NT2/D1 (cell line): ENCODE measurements around the gene SIRPB1.
"Not testable (repeated sequence)": the region's sequence is repeated elsewhere in the genome, so short reads cannot be mapped to it uniquely, and the experiment has no call there.

Experiments used
- DNase-seq: peaks from one replicate; pipeline ENCODE4 v3.0.0-alpha.2; 2011; ENCODE audit warnings: low read depth, low spot score
- H3K27me3 ChIP-seq: 2 replicates; pipeline ENCODE4 v1.6.0; 2011; ENCODE audit warnings: mild to moderate bottlenecking; ENCODE audit not compliant: insufficient read length, insufficient read depth
- H3K36me3 ChIP-seq: 2 replicates; pipeline ENCODE4 v1.6.1; 2011; ENCODE audit warnings: mild to moderate bottlenecking, low read length, mixed read lengths; ENCODE audit not compliant: insufficient read depth, insufficient read length
- H3K4me1 ChIP-seq: 2 replicates; pipeline ENCODE4 v1.5.1; 2011; ENCODE audit not compliant: insufficient read depth, insufficient read length
- H3K4me3 ChIP-seq: 2 replicates; pipeline ENCODE4 v1.5.1; 2011; ENCODE audit warnings: low read depth; ENCODE audit not compliant: insufficient read length
- H3K9ac ChIP-seq: 2 replicates; pipeline ENCODE4 v1.6.0; 2011; ENCODE audit warnings: low read depth; ENCODE audit not compliant: insufficient read length
- H3K9me3 ChIP-seq: 2 replicates; pipeline ENCODE4 v1.5.1; 2011; ENCODE audit warnings: mild to moderate bottlenecking, low read length; ENCODE audit not compliant: insufficient read depth
- SUZ12 ChIP-seq: IDR thresholded peaks from 2 replicates; pipeline ENCODE4 v1.6.1; 2011; ENCODE audit not compliant: insufficient read length, insufficient read depth; ENCODE audit errors: extremely low read depth
- YY1 ChIP-seq: IDR thresholded peaks from 2 replicates; pipeline ENCODE4 v1.6.1; 2011; ENCODE audit not compliant: insufficient read length, insufficient read depth
- ZNF274 ChIP-seq: IDR thresholded peaks from 2 replicates; pipeline ENCODE4 v1.6.1; 2011; ENCODE audit warnings: mild to moderate bottlenecking, low read depth, low read length

The SIRPB1 gene

GRCh38 chr20:1651268-1652058, 31.7 kb upstream of the SIRPB1 start:
- H3K4me3 ChIP-seq, result no peak overlapping the region
- H3K36me3 ChIP-seq, result no peaks in the 10 kb centered on the region
- no peaks in the 10 kb centered on the region for H3K27me3 ChIP-seq
- H3K9ac ChIP-seq, result no peak overlapping the region
- DNase-seq, result no peak
- H3K9me3 ChIP-seq, result no peaks in the 10 kb centered on the region
- no peaks in the 10 kb centered on the region for H3K4me1 ChIP-seq
- TF ChIP-seq YY1 (no peak), ZNF274 (no peak), SUZ12 (no peak)

- DNase-seq, result no peak
- H3K36me3 ChIP-seq, result no peaks in the 10 kb centered on the region
These were observed 28.3 kb upstream of the SIRPB1 start for GRCh38 chr20:1648101-1648500.

GRCh38 chr20:1646975-1647431, 27.2 kb upstream of the SIRPB1 start:
- Histone ChIP-seq H3K9me3 (no peaks in the 10 kb centered on the region), H3K4me3 (no peak overlapping the region), H3K9ac (no peak overlapping the region), H3K4me1 (peaks cover 3% of the 10 kb centered on the region), H3K36me3 (no peaks in the 10 kb centered on the region), H3K27me3 (no peaks in the 10 kb centered on the region)
- no peak for DNase-seq
- TF ChIP-seq ZNF274, result no peak

More at GRCh38 chr20:1648101-1648500, 28.3 kb upstream of the SIRPB1 start:
- TF ChIP-seq ZNF274 (no peak), YY1 (no peak), SUZ12 (no peak)
- Histone ChIP-seq H3K9me3 (no peaks in the 10 kb centered on the region), H3K27me3 (no peaks in the 10 kb centered on the region), H3K4me1 (peaks cover 3% of the 10 kb centered on the region), H3K9ac (no peak overlapping the region), H3K4me3 (no peak overlapping the region)

GRCh38 chr20:1644101-1644962, 24.5 kb upstream of the SIRPB1 start:
- H3K36me3 ChIP-seq, result no peaks in the 10 kb centered on the region
- H3K27me3 ChIP-seq, result no peaks in the 10 kb centered on the region
- H3K4me1 ChIP-seq, result peaks cover 3% of the 10 kb centered on the region
- no peak for DNase-seq
- H3K9me3 ChIP-seq, result no peaks in the 10 kb centered on the region
- no peak overlapping the region for H3K4me3 ChIP-seq
- H3K9ac ChIP-seq, result no peak overlapping the region
- TF ChIP-seq SUZ12 (no peak), YY1 (no peak), ZNF274 (no peak)

GRCh38 chr20:1638643-1639042, 18.8 kb upstream of the SIRPB1 start:
- not testable (repeated sequence) for H3K4me3 ChIP-seq, H3K9me3 ChIP-seq, DNase-seq, H3K27me3 ChIP-seq, H3K9ac ChIP-seq, H3K36me3 ChIP-seq, H3K4me1 ChIP-seq

GRCh38 chr20:1637755-1638154, 17.9 kb upstream of the SIRPB1 start:
- Histone ChIP-seq H3K9me3 (no peaks in the 10 kb centered on the region), H3K4me3 (no peak overlapping the region), H3K4me1 (peaks cover 4% of the 10 kb centered on the region), H3K36me3 (no peaks in the 10 kb centered on the region), H3K27me3 (no peaks in the 10 kb centered on the region), H3K9ac (no peak overlapping the region)
- TF ChIP-seq SUZ12 (no peak), YY1 (no peak), ZNF274 (no peak)
- DNase-seq, result no peak

- Histone ChIP-seq H3K9ac (no peak overlapping the region), H3K9me3 (no peaks in the 10 kb centered on the region), H3K27me3 (no peaks in the 10 kb centered on the region), H3K4me3 (no peak overlapping the region), H3K4me1 (peaks cover 4% of the 10 kb centered on the region), H3K36me3 (no peaks in the 10 kb centered on the region)
- no peak for TF ChIP-seq YY1
- no peak for TF ChIP-seq ZNF274
- TF ChIP-seq SUZ12, result no peak
- DNase-seq, result no peak
These were observed 17.4 kb upstream of the SIRPB1 start for GRCh38 chr20:1637226-1637625.
